GM03348 (cell line): ENCODE measurements around the gene POC5.
"Not testable (repeated sequence)": the region's sequence is repeated elsewhere in the genome, so short reads cannot be mapped to it uniquely, and the experiment has no call there.

Experiments
- DNase-seq: peaks from one replicate; pipeline ENCODE4 v3.0.0; 2012; ENCODE audit warnings: low spot score

Gene POC5, protein sequence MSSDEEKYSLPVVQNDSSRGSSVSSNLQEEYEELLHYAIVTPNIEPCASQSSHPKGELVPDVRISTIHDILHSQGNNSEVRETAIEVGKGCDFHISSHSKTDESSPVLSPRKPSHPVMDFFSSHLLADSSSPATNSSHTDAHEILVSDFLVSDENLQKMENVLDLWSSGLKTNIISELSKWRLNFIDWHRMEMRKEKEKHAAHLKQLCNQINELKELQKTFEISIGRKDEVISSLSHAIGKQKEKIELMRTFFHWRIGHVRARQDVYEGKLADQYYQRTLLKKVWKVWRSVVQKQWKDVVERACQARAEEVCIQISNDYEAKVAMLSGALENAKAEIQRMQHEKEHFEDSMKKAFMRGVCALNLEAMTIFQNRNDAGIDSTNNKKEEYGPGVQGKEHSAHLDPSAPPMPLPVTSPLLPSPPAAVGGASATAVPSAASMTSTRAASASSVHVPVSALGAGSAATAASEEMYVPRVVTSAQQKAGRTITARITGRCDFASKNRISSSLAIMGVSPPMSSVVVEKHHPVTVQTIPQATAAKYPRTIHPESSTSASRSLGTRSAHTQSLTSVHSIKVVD

DNA sequence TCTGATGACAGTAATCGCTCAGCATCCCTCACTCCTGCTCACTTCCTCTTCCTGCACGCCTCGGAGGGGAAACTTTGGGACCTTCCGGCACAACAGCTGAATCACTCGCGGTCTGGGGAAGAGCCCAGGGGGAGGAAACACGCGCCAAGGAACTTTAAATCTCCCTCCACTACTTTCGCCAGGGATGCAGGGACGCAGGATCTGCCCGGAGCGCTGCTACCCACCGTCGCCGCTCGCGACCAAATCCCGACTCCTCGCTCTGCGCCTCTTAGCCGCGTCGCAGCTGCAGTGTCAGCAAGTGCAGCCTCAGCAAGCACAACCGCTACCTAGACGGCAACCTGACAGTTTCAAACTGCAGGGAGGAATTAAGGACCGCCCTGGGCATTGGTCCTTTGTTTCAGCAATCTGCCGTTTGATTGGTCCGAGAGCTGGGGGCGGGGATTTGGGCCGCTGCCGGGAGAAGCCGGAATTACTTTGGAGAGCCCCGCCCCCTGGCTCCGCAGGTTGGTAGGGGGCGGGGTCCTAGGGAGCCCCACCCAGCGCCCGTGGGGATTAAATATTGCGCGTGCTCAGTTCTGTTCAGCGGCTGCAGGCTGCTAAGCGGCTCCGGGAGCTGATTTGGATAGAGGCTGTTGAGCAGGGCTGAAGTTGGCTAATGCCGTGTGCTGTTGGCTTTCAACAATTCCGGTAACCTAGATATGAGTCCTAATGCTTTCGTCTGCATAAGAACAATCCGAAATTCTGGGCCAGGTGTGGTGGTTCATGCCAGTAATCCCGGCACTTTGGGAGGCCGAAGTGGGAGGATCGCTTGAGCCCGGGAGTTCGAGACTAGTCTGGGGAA, at the start of gene POC5:
Gene POC5 (minus strand): TSS at position 356 of the 841 bp plus-strand sequence. CDS start 4,500 bp downstream, outside the sequence.
- peak; percentile 98 for DNase-seq

DNA sequence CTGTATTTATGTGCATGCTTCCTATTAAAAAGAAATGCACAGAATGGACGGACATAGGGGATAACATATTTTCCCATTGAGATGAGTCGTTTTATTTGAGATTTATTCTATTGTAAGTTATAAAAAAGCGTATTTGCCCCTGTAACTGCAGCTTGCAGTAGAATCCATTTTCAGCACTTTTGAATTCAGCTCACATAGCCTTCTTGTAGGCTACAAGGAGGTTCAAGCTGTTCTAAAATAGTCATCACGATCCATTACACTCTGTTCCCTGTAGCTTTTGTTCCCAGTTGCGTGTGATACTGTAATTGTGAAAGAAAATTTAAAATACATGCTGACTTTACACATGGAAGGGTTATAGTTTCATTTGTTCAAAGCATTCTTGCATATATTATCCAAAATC, 40.9 kb upstream of the POC5 start:
- DNase-seq: no peak

DNA sequence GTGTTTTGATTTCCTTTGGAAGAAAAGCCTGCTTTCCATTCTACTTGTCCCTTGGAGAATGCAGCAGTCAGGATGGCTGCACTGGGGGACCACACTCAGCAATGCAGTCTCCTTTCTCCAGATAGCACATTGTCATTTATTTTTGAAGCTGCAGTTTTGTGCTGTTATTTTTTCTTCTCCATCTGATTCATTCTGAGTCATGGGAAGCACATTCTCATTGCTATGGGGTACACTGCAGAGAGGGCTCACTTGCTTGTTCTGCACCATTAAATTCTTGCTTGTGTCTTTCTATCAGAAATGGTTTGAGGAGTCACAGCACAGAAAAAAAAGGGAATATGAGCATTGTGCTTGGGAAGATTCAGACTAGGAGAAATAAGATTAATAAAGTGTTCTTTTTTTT, 39.7 kb upstream of the POC5 start:
- no peak for DNase-seq

DNA sequence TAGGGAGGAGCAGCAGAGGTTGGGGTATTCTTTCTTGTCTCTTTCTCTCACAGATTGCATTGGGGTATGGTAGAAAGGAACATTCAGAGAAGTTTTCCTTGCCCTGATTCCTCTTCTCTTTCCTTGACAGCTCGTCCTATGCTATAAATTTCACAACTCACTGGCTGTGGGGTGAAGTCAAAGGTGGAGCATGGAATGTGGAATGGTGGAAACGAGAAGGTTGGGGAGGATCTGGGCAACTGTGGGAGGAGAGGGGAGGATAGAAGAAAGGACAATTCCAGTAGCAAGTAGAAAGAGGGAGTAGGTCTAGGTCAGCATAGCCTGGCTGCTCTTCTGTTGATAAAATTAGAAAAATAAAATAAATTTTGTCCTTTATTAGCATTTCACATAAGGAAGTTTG, 39.0 kb upstream of the POC5 start:
- DNase-seq: no peak

DNA sequence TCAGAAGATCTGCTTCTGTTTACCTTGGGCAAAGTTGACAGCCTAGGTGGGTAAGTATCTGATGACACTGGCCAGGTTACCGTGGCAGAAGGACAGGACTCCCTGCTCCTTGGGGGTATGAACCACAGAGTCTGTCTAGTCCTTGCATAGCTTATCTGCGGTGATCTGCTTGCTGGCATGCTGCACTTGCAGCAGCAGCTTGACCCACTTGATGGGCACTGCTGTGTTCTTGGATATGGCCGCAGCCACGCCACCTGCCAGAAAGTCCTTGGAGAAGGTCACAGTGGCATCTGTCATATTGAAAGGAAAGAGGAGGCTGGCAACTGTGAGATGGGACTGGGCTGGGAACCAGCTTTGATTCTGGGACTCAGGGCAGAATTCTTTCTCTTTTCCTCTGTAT, 35.9 kb upstream of the POC5 start:
- no peak for DNase-seq

DNA sequence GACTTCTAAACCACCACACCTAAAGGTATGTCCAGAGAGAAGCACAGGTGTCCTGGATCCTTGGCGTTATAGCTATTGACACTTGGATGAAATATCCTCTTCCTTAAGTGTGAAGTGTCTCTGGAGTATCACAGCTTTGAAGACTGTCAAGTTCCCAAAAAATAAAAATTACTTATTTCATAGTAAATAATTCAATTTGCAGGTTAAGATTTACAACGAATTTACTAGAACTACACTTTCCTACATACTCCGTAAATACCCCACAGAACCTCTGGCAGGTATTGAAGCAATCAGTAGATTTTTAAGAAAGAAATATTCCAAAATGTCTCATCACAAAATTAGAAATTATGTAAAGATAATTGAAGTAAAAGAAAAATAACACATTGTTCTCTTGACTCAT, 27.1 kb upstream of the POC5 start:
- DNase-seq: no peak

DNA sequence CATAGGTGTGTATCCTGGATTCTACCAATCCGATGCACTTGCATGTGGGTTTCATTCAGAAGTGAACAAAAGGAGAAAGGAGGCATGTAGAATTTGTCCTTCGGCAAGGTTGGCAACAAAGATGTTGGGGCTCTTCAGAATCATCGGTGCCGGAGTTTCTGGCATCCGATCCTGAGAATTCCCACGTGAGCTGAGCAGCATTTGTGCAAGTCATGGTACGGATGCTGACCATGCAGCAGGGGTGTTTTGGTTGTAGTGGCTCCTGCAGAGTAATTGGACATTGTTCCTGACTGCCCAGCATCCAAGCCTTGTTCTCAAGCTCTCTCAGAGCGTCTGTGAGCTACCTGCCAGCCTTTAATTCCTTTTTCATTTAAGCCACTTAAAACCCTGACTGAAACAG, 19.0 kb upstream of the POC5 start:
- no peak for DNase-seq

DNA sequence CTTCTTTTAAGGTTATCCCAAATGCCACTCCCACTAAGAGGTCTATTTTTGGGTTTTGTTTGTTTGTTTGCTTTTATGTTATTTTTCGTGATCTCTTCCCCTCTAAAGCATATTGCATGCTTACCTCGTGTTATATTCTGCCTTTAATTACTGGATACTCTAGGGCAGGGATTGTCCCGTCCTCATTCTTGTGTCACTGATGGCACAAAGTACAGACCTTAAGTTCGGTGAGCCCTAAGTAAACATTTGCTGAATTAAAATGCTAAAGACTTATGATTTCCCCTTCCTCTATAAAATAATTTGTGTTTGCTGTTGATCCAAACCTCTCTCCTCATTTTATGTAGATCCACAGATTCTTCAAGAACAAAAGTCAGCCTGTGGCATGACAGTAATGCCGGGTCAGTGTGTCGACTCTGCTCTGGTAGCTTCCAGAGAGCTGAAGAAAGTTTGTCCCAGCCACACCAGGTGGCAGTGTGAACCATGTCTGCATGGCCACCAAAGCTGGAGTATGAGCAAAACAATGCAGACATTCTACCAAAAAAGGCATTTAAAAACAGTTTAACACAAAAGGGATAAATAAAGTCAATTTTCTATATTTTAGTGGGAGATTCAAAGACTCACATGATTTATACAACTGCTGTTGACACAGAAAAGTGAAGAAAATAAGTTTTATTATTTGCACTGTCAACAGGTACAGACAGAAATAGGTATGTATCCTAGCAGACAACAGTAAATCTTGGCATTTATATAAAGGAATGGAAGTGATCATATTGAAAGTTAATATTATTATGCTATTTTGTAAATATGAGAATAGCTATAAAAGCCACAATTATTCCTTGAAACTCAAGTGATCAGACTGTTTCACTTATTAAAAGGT, 17.9 kb upstream of the POC5 start:
- peak; percentile 8 for DNase-seq

DNA sequence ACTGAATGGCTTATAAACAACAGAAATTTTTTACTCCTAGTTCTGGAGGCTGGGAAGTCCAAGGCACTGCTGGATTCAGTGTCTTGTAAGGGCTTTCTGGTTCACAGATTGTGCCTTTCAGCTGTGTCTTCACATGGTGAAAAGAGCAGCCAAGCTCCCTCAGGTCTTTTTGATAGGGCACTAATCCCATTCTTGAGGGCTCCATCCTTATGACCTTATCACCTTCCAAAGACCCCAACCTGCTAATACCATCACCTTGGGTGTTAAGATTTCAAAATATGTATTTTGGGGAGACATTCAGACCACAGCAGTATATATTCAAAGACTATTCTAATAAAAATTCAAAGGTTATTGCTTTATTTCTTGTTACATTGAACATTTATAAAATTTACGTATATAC, 16.5 kb upstream of the POC5 start:
- DNase-seq: no peak

DNA sequence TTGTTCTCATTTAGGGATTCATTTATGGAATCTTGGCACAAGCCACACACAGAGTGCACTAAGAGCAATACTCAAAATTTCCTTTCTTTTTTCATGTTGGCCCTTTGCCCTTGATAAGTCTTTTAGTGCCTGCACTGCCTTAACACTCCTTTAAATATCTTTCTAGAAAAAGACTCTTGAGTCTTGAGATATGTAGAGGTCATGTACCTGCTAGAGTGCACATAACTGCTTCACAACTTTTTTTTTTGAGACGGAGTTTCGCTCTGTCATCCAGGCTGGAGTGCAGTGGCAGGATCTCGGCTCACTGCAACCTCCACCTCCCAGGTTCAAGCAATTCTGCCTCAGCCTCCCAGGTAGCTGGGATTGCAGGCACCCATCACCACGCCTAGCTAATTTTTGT, 14.3 kb upstream of the POC5 start:
- not testable (repeated sequence) for DNase-seq

DNA sequence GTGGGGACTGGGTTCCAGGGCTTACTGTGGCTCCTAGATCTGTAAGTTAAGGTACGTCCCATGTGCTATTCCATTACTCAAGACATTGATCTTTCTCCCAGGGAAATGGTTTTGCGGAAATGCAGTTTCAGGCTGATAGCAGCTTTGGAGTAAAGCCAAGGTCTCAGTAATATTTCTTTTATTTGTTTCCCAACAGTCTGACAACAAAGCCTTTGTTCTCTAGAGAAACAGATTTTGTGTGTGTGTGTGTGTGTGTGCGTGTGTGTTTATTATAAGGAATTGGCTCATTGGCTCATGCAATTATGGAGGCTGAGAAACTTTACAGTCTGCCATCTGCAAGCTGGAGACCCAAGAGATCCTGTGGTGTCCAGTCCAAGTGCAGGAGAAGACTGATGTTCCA, 12.1 kb upstream of the POC5 start:
- DNase-seq: no peak

DNA sequence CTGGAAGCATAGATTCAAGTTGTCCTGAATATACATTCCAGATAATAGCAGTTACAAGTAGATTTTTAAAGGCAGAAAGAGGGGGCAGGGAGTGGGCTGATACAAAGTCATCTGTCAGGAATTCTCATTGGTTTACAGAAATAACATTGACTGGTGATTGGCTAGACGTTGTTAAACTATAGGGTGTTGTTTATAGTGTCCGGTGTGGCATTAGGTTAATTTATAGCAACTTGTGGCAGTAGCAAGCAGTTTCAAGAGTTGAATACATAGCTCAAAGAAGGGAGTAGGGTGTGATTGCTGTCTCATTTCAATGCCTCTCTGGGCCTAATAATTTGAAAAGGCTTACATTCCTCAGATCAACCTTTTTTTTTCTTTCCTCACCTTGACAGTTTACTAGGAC, 10.7 kb upstream of the POC5 start:
- no peak for DNase-seq

DNA sequence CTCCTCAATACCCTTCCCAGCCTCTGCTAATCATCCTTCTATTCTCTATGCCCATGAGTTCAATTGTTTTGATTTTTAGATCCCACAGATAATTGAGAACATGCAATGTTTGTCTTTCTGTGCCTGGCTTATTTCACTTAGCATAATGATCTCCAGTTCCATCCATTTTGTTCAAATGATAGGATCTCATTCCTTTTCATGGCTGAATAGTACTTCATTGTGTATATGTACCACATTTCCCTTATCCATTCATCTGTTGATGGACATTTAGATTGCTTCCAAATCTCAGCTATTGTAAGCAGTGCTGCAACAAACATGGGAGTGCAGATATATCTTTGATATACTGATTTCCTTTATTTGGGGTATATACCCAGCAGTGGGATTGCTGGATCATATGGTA, 9.0 kb upstream of the POC5 start:
- not testable (repeated sequence) for DNase-seq

DNA sequence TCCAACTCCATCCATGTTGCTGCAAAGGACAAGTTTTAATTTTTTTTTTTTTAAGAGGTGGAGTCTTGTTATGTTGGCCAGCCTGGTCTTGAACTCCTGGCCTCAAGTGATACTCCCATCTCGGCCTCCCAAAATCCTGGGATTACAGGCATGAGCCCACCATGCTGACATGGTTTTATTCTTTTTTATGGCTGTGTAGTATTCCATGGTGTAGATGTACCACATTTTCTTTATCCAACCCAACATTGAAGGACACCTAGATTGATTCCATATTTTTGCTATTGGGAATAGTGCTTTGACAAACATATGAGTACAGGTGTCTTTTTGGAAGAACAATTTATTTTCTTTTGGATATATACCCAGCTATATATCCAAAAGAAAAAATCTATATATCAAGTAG, 6.1 kb upstream of the POC5 start:
- no peak for DNase-seq

DNA sequence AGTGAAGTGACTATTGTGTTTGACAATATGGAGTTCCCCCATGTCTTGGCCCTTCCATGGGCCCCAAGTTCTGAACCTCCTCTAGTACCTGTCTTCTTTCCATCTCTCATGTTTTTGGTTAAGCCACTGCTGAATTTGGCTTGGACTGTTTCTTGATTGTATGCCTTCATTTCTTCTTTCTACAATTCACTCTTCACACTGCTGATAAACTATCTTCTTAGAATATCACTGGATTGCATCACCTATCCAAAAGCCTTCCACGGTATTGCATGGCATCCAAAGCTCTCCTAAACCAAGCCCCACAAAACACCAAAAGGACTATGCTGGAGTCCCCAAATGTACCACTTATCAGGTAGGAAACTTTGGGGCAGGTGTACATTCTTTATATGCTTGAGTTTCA, 4.3 kb upstream of the POC5 start:
- DNase-seq: no peak

DNA sequence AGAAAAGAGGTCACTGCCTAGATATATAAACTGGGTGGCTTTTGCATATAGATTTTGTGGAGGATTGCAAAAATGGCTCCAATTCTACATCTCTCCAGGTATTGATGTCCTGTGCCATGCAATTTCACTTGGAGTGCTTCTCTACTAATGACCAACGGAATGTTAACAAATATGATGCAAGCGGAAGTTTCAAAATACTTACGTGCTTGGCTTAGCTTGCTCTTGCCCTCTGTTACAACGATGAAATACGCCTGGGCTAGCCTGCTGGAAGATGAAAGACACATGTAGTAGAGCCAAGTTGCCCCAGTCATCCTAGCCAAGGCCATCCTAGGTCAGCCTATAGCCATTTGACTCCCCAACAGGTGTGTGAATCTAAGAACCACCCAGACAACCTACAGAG, 3.6 kb upstream of the POC5 start:
- DNase-seq: no peak

DNA sequence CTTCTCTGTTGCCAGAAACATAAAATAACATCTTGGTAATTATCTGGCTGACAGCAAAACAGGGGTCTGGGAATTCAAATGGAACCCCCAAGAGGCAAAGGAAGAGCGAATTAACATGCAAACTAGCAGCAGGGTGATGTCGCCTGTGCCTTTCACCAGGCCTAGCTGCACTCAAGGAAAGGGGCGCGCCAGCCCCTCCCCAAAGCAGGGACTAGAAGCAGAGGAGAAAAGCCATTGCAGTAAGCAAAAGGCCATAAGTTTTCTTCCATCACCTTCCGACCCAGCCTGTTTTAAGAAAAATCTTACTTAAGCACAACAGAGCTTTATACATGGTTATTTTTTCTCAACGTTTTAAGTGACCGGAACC, 539 bp downstream of the POC5 start:
- DNase-seq: peak; percentile 9

DNA sequence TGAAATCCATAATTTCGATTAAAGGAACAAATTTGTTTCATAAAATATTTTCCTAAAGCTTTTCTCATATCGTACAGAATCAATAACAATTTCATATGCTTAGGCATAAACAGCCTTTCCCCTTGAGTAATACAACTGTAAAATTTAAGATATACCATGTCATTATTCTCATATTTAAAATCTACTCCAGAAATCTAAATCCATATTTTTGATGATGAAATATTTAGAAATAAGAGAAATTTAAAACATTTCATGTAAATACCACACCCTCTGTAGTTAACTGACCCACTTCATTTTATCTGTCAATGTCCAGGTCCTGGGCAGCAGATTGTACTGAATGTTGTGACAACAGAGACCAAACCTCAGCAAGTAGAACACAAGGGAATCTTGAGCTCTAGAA, 5.1 kb downstream of the POC5 start:
- no peak for DNase-seq

DNA sequence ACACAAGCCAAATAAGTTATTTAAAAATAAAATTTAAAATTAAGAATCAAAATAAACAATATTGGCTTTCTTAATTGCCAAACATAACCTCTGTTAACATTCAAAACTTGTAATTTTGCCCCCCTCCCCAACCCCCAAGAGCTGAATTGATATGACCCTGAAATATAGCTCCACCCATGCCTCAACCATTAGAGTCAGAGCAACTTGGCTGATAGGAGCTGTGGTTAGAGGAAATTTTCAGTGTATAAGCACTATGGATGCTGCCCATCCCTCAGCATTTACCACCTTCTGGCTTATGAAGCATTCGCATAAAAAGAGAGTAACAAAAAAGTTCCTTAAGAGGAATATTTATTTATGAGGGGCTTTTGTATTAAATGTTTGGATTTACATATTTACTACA, 6.1 kb downstream of the POC5 start:
- DNase-seq: no peak

DNA sequence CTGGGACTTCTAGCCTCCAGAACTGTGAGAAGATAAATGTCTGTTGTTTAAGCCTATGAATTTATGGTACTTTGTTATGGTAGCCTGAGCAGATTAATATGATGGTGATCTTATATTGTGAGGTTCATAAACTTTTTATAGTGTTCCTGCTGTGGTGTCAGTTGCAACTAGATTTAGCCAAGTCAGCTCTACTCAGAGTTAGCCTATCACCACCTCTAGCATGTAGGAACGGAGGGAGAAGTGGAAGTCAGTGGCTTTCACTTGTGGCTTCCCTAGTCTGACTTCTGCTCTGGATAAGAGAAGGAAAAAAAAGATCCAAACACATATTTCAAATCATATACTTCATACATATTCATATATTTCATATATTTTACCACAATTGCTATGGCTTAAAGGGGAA, 6.6 kb downstream of the POC5 start:
- no peak for DNase-seq

DNA sequence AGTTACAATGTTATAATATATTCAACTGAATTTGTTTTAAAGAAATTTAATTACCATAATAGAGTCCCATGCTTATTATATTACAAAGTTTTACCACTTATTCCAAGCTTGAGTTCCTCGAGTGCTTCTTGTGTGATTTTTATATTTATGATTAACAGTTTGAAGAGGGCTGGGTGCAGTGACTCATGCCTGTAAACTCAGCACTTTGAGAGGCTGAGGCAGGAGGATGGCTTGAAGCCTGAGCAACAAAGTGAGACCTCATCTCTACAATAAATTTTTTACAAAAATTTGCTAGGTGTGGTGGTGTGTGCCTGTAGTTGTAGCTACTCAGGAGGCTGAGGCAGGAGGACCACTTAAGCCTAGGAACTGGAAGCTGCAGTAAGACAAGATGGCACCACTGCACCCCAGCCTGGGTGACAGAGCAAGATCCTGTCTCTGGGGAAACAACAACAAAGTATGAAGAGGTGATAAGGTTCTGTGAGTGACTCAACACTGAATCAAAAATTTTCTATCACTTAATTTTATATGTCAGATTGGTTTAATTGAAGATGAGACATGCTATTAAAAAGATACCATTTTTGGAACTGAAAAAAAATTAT, 9.2 kb downstream of the POC5 start:
- DNase-seq: no peak

DNA sequence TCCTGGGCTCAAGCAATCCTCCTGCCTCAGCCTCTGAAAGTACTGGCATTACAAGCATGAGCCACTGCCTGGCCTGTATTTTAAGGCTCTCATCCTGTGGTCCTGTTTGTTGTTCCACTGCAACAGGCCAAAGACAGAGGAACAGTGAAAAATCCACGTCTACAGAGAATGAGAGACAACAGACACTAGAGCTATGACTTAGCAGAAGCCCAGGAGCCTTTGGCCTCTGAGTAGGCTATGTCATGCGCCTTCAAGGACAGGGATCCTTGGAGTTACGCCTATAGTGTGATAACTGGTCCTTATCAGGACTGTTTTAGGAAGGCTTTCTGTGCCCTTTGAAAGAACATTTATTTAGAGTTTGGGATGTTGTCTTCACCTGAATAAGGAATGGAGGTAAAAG, 10.5 kb downstream of the POC5 start:
- DNase-seq: no peak
